Cerebellar nuclear complex (tissue), 1 donor: ENCODE data around the gene STK32A.

Experiments used
- DNase-seq, 2 experiments: peaks; one replicate each; lab custom pipeline; 2025; lab: John Stamatoyannopoulos, UW

STK32A gene

GRCh38 chr5:147418613-147419012 is 183.8 kb downstream of the STK32A start:
- DNase-seq = no peak

- no peak for DNase-seq
These were observed 192.0 kb downstream of the STK32A start for GRCh38 chr5:147426640-147427327.

- no peak for DNase-seq
These were observed 192.9 kb downstream of the STK32A start for GRCh38 chr5:147427521-147428401.

- no peak for DNase-seq
These were observed 195.8 kb downstream of the STK32A start for GRCh38 chr5:147430628-147431027.

- no peak for DNase-seq
These were observed 196.8 kb downstream of the STK32A start for GRCh38 chr5:147431586-147431985.

GRCh38 chr5:147432323-147432722 is 197.5 kb downstream of the STK32A start:
- DNase-seq = no peak

- DNase-seq = no peak
These were observed 199.2 kb downstream of the STK32A start for GRCh38 chr5:147434049-147434448.

GRCh38 chr5:147436596-147436995 is 201.8 kb downstream of the STK32A start:
- DNase-seq = no peak

- no peak for DNase-seq
These were observed 202.4 kb downstream of the STK32A start for GRCh38 chr5:147437161-147437596.
